Nephron (organoid): ENCODE results near the gene ENG.
A peak's percentile ranks its signal among the peaks of the same experiment; 100 is the strongest.

Source experiments
- H3K27ac Mint-ChIP-seq, 3 experiments: 2 replicates each; pipeline ENCODE4 v1.8.0; 2020; ENCODE audit warnings: mixed read lengths in 3 of 3, mild to moderate bottlenecking in 2 of 3, moderate library complexity in 1 of 3
- H3K27me3 Mint-ChIP-seq: 2 replicates; pipeline ENCODE4 v1.8.0; 2021; ENCODE audit warnings: low read depth, mild to moderate bottlenecking, moderate library complexity, mixed read lengths
- H3K36me3 Mint-ChIP-seq: 2 replicates; pipeline ENCODE4 v1.8.0; 2020; ENCODE audit warnings: low read depth, mixed read lengths
- H3K4me1 Mint-ChIP-seq: 2 replicates; pipeline ENCODE4 v1.8.0; 2020; ENCODE audit warnings: mixed read lengths
- H3K4me3 Mint-ChIP-seq, 3 experiments: 2 replicates each; pipeline ENCODE4 v1.8.0; 2020; ENCODE audit warnings: mild to moderate bottlenecking in 3 of 3, mixed read lengths in 3 of 3, moderate library complexity in 2 of 3
- H3K9me3 Mint-ChIP-seq: 2 replicates; pipeline ENCODE4 v1.8.0; 2020; ENCODE audit warnings: mixed read lengths
- TF ChIP-seq, protein P1 (sequence below), 3 experiments: fragments of 200-600 bp; sonication (generic); IDR thresholded peaks; one replicate each; pipeline ENCODE4 v1.5.0; 2021; ENCODE audit warnings: antibody characterized with exemption in 3 of 3; ENCODE audit not compliant: unreplicated experiment in 3 of 3

Gene ENG

DNA sequence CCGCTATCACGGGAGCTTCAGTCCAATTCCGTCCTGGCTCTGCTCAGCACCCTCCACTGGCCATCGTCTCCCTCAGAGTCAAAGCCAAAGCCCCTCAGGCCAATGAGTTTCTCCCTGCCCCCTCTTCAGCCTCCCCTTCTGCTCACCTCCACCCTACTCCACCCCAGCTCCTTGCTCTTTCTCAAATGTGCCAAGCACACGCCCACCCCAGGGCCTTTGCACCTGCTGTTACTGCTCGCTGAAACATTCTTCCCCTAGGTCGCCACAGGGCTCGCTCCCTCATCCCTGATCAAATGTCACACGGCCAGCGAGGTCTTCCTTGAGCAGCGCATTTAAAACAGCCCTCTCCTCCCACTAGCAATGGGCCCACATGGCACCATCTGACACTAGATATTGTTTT, 6.3 kb upstream of the ENG start:
- H3K4me3 Mint-ChIP-seq, result no peak overlapping the region
- H3K36me3 Mint-ChIP-seq, result peaks cover 2% of the 10 kb centered on the region
- TF ChIP-seq, protein P1, sequence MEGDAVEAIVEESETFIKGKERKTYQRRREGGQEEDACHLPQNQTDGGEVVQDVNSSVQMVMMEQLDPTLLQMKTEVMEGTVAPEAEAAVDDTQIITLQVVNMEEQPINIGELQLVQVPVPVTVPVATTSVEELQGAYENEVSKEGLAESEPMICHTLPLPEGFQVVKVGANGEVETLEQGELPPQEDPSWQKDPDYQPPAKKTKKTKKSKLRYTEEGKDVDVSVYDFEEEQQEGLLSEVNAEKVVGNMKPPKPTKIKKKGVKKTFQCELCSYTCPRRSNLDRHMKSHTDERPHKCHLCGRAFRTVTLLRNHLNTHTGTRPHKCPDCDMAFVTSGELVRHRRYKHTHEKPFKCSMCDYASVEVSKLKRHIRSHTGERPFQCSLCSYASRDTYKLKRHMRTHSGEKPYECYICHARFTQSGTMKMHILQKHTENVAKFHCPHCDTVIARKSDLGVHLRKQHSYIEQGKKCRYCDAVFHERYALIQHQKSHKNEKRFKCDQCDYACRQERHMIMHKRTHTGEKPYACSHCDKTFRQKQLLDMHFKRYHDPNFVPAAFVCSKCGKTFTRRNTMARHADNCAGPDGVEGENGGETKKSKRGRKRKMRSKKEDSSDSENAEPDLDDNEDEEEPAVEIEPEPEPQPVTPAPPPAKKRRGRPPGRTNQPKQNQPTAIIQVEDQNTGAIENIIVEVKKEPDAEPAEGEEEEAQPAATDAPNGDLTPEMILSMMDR (IDR thresholded peaks at IDR 0.05; ENCODE audit: unreplicated experiment in 3 of 3), result no peak
- peaks cover 5% of the 10 kb centered on the region for H3K27me3 Mint-ChIP-seq
- H3K9me3 Mint-ChIP-seq, result no peaks in the 10 kb centered on the region
- H3K4me1 Mint-ChIP-seq, result peaks cover 32% of the 10 kb centered on the region
- peak overlapping the region; percentile 38 to 71 (median 42) for H3K27ac Mint-ChIP-seq

DNA sequence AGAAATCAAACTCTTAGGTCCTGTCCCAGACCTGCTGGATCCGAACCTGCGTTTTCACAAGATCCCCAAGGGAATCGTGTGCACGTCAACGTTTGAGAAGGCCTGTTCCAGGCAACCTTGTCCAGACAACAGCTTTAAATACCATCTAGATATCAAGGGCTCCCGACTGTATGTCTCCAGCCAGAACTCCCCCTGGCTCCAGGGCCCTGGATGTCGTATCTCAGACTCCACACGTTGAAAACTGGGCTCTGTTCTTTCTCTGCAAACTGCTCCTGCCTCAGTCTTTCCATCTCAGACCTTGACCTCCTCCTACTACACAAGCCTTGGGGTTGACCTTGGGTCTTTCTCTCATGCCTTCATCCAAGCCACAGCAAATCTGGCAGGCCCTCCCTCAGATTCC, 5.8 kb upstream of the ENG start:
- Mint-ChIP-seq H3K36me3 (no peaks in the 10 kb centered on the region), H3K27ac (peak overlapping the region; percentile 38 to 71 (median 42)), H3K9me3 (no peaks in the 10 kb centered on the region), H3K4me3 (no peak overlapping the region), H3K4me1 (peaks cover 27% of the 10 kb centered on the region), H3K27me3 (peaks cover 5% of the 10 kb centered on the region)
- TF ChIP-seq, protein P1 (IDR thresholded peaks at IDR 0.05; ENCODE audit: unreplicated experiment in 3 of 3), result no peak

DNA sequence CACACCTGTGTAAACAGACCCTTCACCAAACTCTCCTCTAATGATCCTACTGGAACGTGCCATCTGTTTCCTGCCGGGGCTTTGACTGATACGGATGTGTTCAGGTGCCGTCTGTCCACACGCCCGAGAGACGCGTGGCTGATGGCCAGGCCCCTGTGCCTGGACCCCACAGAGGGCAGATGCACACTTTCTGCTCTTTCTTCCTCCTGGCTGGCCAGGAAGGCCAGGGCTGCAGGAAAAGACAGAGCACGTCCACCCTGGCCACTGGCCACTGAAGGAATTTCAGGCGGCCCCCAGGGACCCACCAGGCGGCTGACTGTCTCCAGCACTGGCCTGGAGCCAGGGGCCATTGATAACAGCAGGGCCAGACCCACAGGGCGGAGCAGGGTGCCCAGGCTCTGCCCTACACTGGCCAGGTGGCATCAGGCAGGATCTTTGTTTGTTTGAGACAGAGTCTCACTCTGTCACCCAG, 3.6 kb upstream of the ENG start:
- TF ChIP-seq, protein P1 (IDR thresholded peaks at IDR 0.05; ENCODE audit: unreplicated experiment in 3 of 3), result no peak
- H3K27me3 Mint-ChIP-seq, result peaks cover 5% of the 10 kb centered on the region
- peaks cover 23% of the 10 kb centered on the region for H3K4me1 Mint-ChIP-seq
- peak overlapping the region in 2 of 3 experiments; percentile 9 to 55 for H3K4me3 Mint-ChIP-seq
- no peaks in the 10 kb centered on the region for H3K9me3 Mint-ChIP-seq
- H3K27ac Mint-ChIP-seq, result peak overlapping the region; percentile 62 to 85 (median 84)
- H3K36me3 Mint-ChIP-seq, result no peaks in the 10 kb centered on the region

DNA sequence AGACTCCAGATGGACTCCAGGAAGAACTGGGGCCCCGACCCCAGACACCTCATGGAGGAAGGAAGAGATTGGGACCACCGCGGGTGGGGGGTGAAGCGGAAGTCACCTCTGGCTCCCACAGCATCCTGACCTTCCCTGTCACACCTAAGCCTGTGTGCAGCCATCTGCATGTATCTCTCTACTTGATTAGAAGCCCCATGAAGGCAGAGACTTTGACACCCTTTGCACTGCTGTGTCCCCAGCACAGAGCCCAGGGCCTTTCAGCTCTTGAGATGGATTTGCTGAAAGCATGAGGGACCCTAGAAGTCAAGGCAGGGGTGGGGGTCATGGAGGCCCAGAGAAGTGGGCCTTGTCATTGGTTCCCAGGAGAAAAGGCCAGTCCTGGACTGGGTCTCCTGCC, 2.8 kb upstream of the ENG start:
- H3K27ac Mint-ChIP-seq, result no peak overlapping the region
- no peaks in the 10 kb centered on the region for H3K36me3 Mint-ChIP-seq
- H3K4me3 Mint-ChIP-seq, result no peak overlapping the region
- H3K4me1 Mint-ChIP-seq, result peaks cover 26% of the 10 kb centered on the region
- H3K27me3 Mint-ChIP-seq, result peaks cover 5% of the 10 kb centered on the region
- no peaks in the 10 kb centered on the region for H3K9me3 Mint-ChIP-seq
- TF ChIP-seq, protein P1 (IDR thresholded peaks at IDR 0.05; ENCODE audit: unreplicated experiment in 3 of 3), result no peak

DNA sequence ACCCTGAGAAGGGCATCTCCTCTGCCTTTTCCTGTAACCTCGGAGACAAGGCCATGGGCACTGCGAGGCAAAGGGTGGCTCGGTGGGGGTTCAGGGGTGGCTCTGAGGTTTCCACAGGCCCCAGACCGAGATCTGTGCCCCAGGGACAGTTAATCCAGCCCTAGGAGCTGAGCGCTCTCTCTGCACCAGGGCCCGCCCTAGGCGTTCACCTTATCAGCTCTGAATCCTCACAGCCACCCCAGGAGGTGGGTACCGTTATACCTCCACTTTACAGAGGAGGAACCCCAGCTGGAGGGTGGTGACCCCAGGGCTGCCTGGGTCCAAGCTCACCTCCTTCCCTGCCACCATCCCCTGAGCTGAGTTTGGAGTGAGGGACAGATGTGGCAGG, 2.3 kb upstream of the ENG start:
- Mint-ChIP-seq H3K4me3 (no peak overlapping the region), H3K9me3 (no peaks in the 10 kb centered on the region), H3K27ac (no peak overlapping the region), H3K36me3 (no peaks in the 10 kb centered on the region), H3K27me3 (peaks cover 5% of the 10 kb centered on the region), H3K4me1 (peaks cover 29% of the 10 kb centered on the region)
- TF ChIP-seq, protein P1 (IDR thresholded peaks at IDR 0.05; ENCODE audit: unreplicated experiment in 3 of 3), result no peak

DNA sequence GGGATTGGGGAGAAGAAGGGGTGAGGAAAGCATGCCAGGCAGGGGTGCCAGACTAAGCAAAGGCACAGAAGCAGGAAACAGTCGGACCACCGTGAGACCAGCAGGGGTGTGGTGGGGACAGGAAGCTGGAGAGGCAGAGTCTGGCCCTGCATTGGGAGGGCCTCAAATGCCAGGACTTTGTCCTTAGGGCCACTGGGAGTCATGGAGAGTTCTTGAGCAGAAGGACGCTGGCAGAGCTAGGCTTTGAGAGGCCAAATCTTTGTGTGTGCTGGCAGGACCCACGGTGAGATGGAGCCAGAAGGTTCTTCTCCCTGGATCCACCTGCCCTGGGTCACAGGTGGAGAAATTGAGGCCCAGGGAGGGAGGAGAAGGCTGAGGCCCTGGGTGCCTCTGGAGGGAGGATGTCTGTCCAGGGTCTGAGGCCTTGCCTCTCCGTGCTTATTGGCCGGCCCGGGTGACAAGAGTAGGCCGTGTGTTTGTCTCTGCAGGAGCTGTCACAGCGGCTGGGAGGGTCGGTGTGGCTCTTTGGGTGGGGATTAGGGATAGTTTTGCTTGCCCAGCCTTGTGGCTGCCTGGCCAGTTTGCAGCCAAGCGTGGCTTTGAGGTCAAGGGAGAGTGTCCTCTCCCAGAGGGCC, 1.8 kb upstream of the ENG start:
- peaks cover 3% of the 10 kb centered on the region for H3K27me3 Mint-ChIP-seq
- H3K36me3 Mint-ChIP-seq, result no peaks in the 10 kb centered on the region
- no peak overlapping the region for H3K4me3 Mint-ChIP-seq
- H3K9me3 Mint-ChIP-seq, result no peaks in the 10 kb centered on the region
- H3K4me1 Mint-ChIP-seq, result peaks cover 29% of the 10 kb centered on the region
- peak overlapping the region; percentile 55 to 67 (median 64) for H3K27ac Mint-ChIP-seq
- TF ChIP-seq, protein P1 (IDR thresholded peaks at IDR 0.05; ENCODE audit: unreplicated experiment in 3 of 3), result no peak
